HK-2 (cell line): ENCODE data around the gene GRIN2C.
A peak's percentile ranks its signal among the peaks of the same experiment; 100 is the strongest.
"Not testable (repeated sequence)": the region's sequence is repeated elsewhere in the genome, so short reads cannot be mapped to it uniquely, and the experiment has no call there.

Experiments used
- DNase-seq: peaks from one replicate; pipeline ENCODE4 v3.0.0-alpha.2; 2018; ENCODE audit not compliant: unreplicated experiment

GRIN2C gene

DNA sequence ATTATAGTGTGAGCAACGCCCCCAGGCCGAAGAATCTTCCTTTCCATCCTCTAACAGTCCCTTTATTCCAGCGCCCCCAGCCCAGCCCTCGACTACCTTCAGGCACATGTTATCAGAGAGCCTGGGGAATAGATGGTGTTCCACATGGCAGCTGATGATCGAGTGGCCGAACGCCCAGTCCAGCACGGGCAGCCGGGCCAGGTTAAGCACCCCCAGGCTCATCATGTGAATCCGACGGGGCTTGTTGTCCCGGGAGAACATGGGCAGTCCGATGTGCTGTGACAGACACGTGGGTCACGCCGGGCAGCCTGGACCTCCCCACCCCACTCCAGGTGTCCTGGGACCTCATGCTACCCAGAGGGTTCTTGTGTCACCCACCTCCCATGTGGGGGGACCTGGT, 19.6 kb upstream of the GRIN2C start:
- DNase-seq: no peak

- DNase-seq: no peak
Observed at GRCh38 chr17:74878658-74879057, 19.0 kb upstream of the GRIN2C start.

DNA sequence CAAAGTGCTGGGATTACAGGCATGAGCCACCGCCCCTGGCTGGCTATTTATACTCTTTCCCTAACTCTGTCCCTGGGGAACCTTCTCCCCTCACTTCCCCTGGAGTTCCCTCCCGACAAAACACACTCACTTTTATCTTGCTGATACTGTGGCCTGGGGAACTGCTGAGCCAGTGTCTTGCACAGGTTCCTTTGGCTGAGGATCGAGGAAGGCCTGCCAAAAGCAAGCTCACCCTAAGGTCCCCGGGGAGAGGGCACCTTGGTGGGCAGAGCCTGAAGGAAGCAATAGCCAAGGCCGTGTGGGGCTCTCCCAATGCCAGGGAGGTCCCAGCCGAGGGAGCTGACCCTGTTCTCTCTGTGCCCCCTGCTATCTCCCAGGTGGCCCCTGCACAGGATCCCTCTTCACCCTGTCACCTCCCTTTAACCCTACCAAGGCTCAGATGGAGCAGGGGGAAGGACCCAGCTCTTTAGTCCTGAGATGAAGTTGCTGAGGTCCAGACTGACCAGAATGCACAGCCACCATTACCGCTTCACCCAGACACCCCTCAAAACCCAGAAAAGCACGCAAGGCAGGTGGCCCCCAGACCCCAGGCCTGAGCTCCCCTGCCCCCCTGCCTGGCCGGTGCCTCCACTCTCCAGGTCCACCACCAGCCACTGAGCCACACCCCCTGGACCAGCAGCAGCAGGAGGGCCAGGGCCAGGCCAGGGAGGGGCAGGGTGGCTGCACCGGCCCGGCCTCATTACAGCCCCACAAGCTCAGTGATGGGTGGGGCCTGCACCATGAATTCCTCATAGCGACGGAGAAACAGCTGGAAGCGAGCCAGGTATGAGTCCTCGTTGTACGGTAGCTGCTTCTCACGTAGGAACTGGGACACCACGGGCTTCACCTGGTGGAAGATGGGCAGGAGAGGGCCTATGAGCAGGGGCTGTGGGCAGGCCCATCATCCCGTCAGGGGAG, 18.2 kb upstream of the GRIN2C start:
- DNase-seq: no peak

DNA sequence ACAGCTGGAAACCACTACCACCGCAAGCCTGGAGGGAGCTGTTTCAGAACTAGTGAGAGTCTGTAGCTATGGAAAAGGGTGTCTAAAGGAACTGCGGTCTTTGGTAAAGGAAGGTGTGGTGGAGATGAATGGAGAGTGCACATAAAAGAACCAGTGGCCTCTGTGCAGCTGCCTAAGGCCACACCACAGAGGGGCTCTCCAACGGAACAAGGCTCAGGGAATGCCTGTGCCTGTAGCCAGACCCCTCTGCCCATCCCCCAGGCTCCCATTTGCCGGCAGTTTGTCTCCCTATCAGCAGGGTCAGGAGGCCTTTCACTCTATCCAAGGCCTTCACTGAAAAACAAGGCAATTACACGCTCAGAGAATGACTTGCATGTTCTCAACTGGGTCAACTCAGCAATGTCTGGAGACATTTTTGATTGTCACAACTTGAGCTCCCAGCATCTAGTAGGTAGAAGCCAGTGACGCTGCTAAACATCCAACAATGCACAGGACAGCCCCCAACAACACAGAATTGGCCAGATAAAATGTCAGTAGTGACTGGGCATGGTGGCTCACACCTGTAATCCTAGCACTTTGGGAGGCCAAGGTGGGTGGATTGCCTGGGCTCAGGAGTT, 16.4 kb upstream of the GRIN2C start:
- DNase-seq: no peak

- DNase-seq: no peak
Observed at GRCh38 chr17:74875155-74875976, 15.7 kb upstream of the GRIN2C start.

DNA sequence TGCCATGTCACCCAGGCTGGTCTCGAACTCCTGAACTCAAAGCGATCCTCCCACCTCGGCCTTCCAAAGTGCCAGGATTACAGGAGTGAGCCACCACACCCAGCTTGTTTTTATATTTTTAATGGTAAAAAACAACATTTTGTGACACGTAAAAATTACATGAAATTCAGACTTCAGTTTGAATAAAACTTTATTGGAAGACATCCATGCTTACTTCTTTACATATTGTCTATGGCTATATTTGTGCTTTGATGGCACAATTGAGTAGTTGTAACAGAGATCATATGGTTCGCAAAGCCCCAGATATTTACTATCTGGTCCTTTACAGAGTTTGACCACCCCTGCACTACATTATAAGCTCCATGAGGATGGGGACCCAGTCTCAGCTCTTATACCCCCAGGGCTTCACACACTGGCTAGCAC, 14.9 kb upstream of the GRIN2C start:
- no peak for DNase-seq

DNA sequence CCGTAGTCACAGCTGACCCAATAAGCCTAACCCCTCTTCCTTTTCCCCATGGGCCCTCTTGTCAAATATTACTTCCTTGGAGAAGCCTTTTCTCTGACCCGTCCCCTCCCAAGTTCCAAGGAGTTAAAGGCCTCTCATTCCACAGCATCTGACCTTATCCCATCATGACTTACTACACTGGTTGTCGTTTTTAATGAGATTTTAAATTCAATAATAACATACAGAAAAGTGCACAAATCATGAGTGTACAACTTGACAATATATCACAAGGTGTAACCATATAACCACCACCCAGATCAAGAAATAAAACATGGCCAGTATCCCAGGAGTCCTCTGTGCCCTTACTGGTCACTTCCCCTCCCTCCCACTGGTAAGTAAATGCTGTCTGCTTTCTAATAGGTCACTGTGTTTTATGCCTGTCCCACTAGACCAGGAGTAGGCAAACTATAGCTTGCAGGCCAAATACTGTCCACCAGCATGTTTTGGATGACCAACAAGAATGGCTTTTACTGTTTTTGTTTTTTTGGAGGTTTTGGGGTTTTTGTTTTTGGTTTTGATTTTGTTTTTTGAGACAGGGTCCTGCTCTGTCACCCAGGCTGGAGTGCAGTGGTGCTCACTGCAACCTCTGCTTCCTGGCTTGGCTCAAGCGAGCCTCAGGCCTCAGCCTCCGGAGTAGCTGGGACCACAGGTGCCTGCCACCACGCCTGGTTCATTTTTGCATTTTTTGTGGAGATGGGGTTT, 14.4 kb upstream of the GRIN2C start:
- no peak for DNase-seq

GRCh38 chr17:74873037-74873873, 13.6 kb upstream of the GRIN2C start:
- peak; percentile 99 for DNase-seq

DNA sequence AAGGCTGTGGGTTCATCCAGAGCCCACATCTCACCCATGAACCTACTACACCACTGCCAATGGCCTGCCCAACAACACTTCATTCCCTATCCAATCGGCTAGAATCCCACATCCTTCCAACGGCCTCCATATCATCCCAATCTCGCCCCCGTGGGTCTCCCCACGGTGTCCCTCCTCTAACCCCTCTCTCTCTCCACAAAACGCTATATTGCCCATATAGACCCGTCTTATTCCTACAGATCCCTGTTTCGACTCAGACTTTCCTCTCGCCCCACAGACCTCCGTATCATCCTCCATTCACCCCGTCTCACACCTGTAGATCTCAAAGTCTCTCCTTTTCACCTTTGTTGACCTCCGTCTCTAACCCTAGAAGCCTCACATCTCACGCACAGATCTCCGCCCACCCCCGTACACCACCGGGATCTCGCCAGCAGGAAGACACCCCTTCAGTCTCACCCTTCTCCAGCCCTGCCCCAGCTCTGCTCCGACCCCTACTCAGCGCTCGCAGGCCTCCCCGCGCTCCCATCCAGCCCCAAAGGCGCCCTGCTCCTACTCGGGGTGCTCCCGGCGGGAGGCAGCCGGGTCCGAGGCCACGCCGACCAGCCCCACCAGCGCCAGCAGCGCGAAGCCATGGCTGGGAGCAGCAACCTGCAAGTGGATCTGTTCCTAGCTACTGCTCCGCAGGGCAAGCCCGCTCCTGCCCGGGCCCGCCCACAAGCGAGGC, 12.8 kb upstream of the GRIN2C start, which contains the start of gene FDXR:
Gene FDXR (minus strand): TSS at position 682 of the 724 bp plus-strand sequence. CDS start 50 bp downstream, at position 632.
- no peak for DNase-seq

- DNase-seq: no peak
Observed at GRCh38 chr17:74871356-74872076, 11.8 kb upstream of the GRIN2C start.

DNA sequence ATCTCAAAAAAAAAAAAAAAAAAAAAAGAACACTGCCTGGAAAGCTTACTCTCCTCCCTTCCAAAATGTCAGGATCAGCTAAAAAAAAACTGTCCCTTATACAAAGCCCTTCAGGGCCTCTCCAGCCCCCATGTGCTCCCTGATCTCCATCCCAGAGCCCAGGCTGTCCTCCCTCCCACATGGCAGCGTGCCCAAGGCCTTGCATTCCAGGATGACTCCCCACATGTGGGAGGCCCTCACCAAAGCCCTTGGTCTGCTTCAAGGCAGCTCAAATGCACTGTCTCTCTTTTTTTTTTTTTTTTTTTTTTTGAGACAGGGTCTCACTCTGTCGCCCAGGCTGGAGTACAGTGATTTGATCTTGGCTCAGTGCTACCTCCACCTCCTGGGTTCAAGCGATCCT, 10.8 kb upstream of the GRIN2C start:
- peak; percentile 51 for DNase-seq

DNA sequence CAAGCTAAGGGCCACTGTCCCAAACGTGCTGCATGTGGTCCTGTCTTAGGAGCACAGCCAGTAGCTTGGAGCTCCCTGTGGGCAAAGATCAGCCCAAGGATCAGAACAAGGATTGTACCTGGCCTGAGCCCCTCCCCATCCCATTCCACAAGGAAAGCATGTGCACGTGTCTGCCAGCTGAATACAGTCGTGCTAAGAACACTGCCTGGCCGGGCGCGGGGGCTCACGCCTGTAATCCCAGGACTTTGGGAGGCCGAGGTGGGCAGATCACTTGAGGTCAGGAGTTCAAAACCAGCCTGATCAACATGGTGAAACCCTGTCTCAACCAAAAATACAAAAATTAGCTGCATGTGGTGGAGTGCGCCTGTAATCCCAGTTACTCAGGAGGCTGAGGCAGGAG, 10.3 kb upstream of the GRIN2C start:
- not testable (repeated sequence) for DNase-seq

- DNase-seq: no peak
Observed at GRCh38 chr17:74868908-74869255, 9.2 kb upstream of the GRIN2C start.

DNA sequence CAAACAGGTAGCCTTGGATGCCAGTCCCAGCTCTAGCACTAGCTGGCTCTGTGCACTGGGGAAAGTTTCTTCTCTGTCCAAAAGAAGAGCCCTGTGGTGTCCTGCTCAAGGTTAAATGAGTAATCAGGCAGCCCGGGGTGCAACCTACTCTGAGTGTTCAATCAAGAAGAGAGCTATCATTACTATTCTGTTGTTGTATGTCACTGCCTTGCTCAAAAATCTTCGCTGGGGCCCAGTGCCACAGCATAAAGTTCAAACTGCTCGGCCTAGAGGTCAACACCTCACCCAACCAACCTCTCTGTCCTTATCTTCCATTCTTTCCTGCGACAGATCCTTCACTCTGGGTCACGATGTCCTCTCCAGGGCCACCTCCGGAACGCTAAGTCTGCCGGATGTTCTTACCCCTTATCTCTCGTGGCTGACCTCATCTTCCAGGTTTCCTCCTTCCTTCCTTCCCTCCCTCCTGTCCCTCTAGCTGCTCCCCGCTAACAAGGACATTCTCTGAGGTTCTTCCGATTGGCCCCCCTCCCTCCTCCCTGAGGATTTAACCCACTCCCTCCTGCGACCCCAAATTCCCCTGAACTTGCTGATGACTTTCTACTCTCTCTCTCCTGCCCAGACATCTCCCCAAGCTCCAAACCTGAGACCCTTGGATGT, 8.7 kb upstream of the GRIN2C start:
- no peak for DNase-seq

GRCh38 chr17:74866198-74866835, 6.6 kb upstream of the GRIN2C start:
- DNase-seq: no peak

- no peak for DNase-seq
Observed at GRCh38 chr17:74865504-74866197, 6.0 kb upstream of the GRIN2C start.

DNA sequence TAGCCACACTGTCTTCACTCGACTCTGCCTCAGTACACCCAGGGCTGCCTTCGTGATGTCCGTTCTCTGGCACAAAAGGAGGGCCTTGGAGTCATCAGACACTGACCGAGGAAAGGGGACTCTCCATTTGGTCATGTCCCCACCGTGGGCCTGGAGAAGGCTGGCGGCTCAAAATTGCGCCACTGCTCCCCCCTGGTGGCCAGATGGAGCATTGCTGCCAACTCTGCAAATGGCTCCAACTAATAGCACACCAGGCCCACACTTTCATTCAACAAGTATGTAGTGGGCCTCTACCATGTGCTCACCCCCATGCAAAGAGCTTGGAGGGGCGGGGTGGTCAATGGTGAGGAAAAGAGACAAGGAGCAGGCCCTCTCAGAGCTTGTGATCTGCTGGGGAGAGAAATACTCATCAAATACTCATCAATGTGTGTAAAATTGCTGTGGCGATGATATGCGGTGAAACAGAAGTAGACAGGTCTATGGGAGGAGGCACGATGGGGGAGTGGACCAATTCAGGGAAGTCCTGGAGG, 5.2 kb upstream of the GRIN2C start:
- DNase-seq: peak; percentile 80
